PC-3 (cell line): ENCODE measurements around the gene SEMA3C. TPM values are rescaled to one million over a fixed set of nuclear protein-coding genes. Genes with fewer than 3 reads are reported as not detected.

Experiments used
- ATAC-seq: fragments of 200-7000 bp; cut with Tn5 transposase; 2 replicates; pipeline ENCODE4 v1.9.1; 2020; ENCODE audit warnings: mild to moderate bottlenecking, moderate library complexity
- BruUV-seq: library from RNA; stranded (reverse); fragments of 400-500 nt; replicated peaks from 2 replicates; lab custom pipeline; 2021; lab: Mats Ljungman, UMichigan
- CTCF ChIA-PET: fragments of 300-600 bp; sonication (Branson Sonifier 250); formaldehyde crosslinking; loops from one replicate; lab custom pipeline; 2022; ENCODE audit warnings: antibody characterized with exemption; lab: Charles Lee
- POLR2A ChIA-PET: fragments of 300-600 bp; sonication (Branson Sonifier 250); formaldehyde crosslinking; loops from one replicate; lab custom pipeline; 2022; ENCODE audit warnings: antibody characterized with exemption; ENCODE audit not compliant: unreplicated experiment; lab: Charles Lee
- DNase-seq: peaks from one replicate; pipeline ENCODE4 v3.0.0-alpha.2; 2015
- H2AFZ ChIP-seq: fragments of 300-600 bp; sonication (generic); 2 replicates; pipeline ENCODE4 v1.6.0; 2016; ENCODE audit warnings: antibody characterized with exemption, low read length
- H3F3A ChIP-seq: fragments of 300-600 bp; sonication (generic); one replicate; pipeline ENCODE4 v1.6.0; 2017; ENCODE audit warnings: antibody characterized with exemption, low read length, control low read depth, mild to moderate bottlenecking; ENCODE audit not compliant: unreplicated experiment
- H3K27ac ChIP-seq: fragments of 300-600 bp; sonication (generic); 2 replicates; pipeline ENCODE4 v1.5.1; 2016; ENCODE audit warnings: mild to moderate bottlenecking, low read length
- H3K27me3 ChIP-seq: fragments of 300-600 bp; sonication (generic); 2 replicates; pipeline ENCODE4 v1.6.1; 2016; ENCODE audit warnings: low read length, mixed read lengths
- H3K36me3 ChIP-seq: fragments of 300-600 bp; sonication (generic); 2 replicates; pipeline ENCODE4 v1.6.1; 2016; ENCODE audit warnings: low read depth, mixed run types, low read length, mixed read lengths
- H3K4me1 ChIP-seq: fragments of 300-600 bp; sonication (generic); 2 replicates; pipeline ENCODE4 v1.5.1; 2016; ENCODE audit warnings: low read length; ENCODE audit not compliant: insufficient read depth
- H3K4me2 ChIP-seq: fragments of 300-600 bp; sonication (generic); 2 replicates; pipeline ENCODE4 v1.6.0; 2016; ENCODE audit warnings: low read length
- H3K4me3 ChIP-seq: fragments of 300-600 bp; sonication (generic); 2 replicates; pipeline ENCODE4 v1.5.1; 2016; ENCODE audit warnings: mild to moderate bottlenecking, low read length, mixed read lengths
- H3K79me2 ChIP-seq: fragments of 300-600 bp; sonication (generic); 2 replicates; pipeline ENCODE4 v1.6.1; 2017; ENCODE audit warnings: low read length, mixed read lengths
- H3K9ac ChIP-seq: fragments of 300-600 bp; sonication (generic); 2 replicates; pipeline ENCODE4 v1.6.0; 2016; ENCODE audit warnings: mild to moderate bottlenecking, low read length
- H3K9me2 ChIP-seq: fragments of 300-600 bp; sonication (generic); replicated peaks from 2 replicates; pipeline ENCODE4 v1.6.1; 2016; ENCODE audit warnings: mixed run types, low read length, mixed read lengths
- H3K9me3 ChIP-seq: fragments of 300-600 bp; sonication (generic); 2 replicates; pipeline ENCODE4 v1.6.1; 2016; ENCODE audit warnings: low read length, mixed read lengths
- H4K20me1 ChIP-seq: fragments of 300-600 bp; sonication (generic); 2 replicates; pipeline ENCODE4 v1.6.1; 2016; ENCODE audit warnings: low read length, mixed read lengths
- CTCF ChIP-seq: fragments of 300-600 bp; sonication (generic); conservative IDR thresholded peaks from 2 replicates; pipeline ENCODE4 v1.5.1; 2017; ENCODE audit warnings: antibody characterized with exemption, low read depth, mild to moderate bottlenecking, low read length
- EZH2 ChIP-seq: fragments of 300-600 bp; sonication (generic); IDR thresholded peaks from one replicate; pipeline ENCODE4 v1.6.1; 2017; ENCODE audit warnings: antibody characterized with exemption, mild to moderate bottlenecking, low read length; ENCODE audit not compliant: unreplicated experiment
- EZH2phosphoT487 ChIP-seq: fragments of 300-600 bp; sonication (generic); IDR thresholded peaks from 2 replicates; pipeline ENCODE4 v1.6.1; 2018; ENCODE audit warnings: mild to moderate bottlenecking, antibody characterized with exemption, low read length, borderline replicate concordance
- intact Hi-C: fragments of 100-400 bp; cut with micrococcal nuclease; formaldehyde crosslinking; loops from 2 replicates; pipeline ENCODE4 v1.9.0; 2023
- total RNA-seq: library from RNA; depleted of rRNA; stranded (reverse); fragments of >200 nt; gene quantifications from 2 replicates; pipeline ENCODE4 v1.2.3, GENCODE V29; 2014

The SEMA3C gene
- total RNA-seq, 1 experiment from 2014 or later = 28.0 TPM

DNA sequence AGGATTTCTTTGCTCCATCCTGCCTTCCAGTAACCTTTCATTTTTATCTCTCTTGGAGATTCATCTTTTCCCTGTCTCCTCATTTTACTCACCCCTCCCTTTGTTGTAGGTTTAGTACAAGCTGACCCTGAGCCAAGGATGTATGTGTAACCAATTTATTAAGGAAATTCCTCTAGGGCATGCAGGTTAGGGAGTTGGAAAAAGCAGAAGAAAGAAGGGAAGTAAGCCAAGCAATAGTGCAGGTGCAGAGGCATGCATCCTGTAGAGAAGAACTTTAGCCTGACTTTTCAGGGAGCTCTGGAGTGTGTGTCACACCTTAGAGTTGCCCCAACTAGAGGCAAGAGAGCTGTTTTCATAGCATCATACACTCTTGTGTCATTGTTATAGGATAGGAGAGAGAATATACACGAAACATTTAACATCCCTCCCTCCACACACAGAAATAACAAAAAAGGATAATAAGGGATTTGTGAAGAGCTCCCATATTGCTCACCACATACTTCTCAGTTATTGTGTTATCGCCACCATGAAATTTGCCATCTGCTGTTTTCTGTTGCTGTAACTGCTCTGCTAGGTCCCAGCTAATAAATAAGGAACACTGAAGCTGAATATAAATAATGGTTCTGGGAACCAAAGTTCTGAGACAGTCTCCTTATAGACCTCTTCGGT, 21.8 kb upstream of the SEMA3C start:
- intact Hi-C loops = loop anchor here (1.0 to 5.0 kb wide), 2 partner anchors 232 to 359 kb away; no protein-coding TSS in a partner anchor

DNA sequence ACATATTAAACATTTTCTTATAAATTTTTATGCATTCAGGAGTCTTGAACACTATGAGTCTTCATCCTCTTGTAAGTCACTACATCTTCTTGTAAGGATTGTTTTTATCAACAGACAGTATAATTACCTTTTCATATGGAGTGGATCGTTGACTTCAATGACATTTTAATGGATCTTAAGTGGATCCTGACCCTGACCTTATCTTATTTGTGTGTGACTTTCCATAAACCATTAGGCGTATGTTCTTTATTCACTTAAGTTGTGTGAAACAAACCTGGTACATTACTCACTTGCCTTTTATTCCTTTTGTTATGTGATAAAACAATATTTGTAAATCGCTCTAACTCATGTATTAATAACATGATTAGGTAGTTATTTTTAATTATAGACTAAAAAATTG, 18.5 kb upstream of the SEMA3C start:
- no peaks in the 10 kb centered on the region for H3K27me3 ChIP-seq
- H3K4me1 ChIP-seq = peaks cover 32% of the 10 kb centered on the region
- CTCF ChIA-PET = no interaction called here
- no peak overlapping the region for H3K9ac ChIP-seq
- no TSS peak for BruUV-seq
- H4K20me1 ChIP-seq = no peaks in the 10 kb centered on the region
- ATAC-seq = no peak
- no peak for DNase-seq
- H3K9me3 ChIP-seq = no peaks in the 10 kb centered on the region
- H3K4me3 ChIP-seq = no peak overlapping the region
- no peaks in the 10 kb centered on the region for H3K79me2 ChIP-seq
- TF ChIP-seq EZH2phosphoT487 (no peak), EZH2 (no peak), CTCF (no peak)
- H3K9me2 ChIP-seq = no peaks in the 10 kb centered on the region
- H3K4me2 ChIP-seq = no peak overlapping the region
- POLR2A ChIA-PET = no interaction called here
- intact Hi-C loops = no loop called here
- H2AFZ ChIP-seq = no peak overlapping the region
- H3K27ac ChIP-seq = no peak overlapping the region
- peaks cover 6% of the 10 kb centered on the region for H3F3A ChIP-seq
- H3K36me3 ChIP-seq = no peaks in the 10 kb centered on the region

More for the DNA sequence above, 21.8 kb upstream of the SEMA3C start:
- no peak for TF ChIP-seq EZH2
- no peak for TF ChIP-seq CTCF
- no peak for TF ChIP-seq EZH2phosphoT487
- POLR2A ChIA-PET = interaction anchor here (0.6 to 0.7 kb wide), 2 partner anchors 17 to 23 kb away, joined by 4 read pairs; no protein-coding TSS in a partner anchor
- H3K4me3 ChIP-seq = peak overlapping the region; percentile 25; the same call in 1 of the 2 replicates
- H2AFZ ChIP-seq = no peak overlapping the region
- peak overlapping the region; percentile 73 for H3K4me2 ChIP-seq
- DNase-seq (peak; percentile 88), ATAC-seq (peak; percentile 46)
- H3K9me2 ChIP-seq = no peaks in the 10 kb centered on the region
- peak overlapping the region; percentile 90 for H3K9ac ChIP-seq
- H3K36me3 ChIP-seq = no peaks in the 10 kb centered on the region
- BruUV-seq = TSS peak; percentile 39
- H3K27me3 ChIP-seq = no peaks in the 10 kb centered on the region
- H3K27ac ChIP-seq = peak overlapping the region; percentile 99
- no peaks in the 10 kb centered on the region for H3K79me2 ChIP-seq
- CTCF ChIA-PET = interaction anchor here (1.2 to 2.4 kb wide), 2 partner anchors 16 to 20 kb away, joined by 3 to 7 read pairs; no protein-coding TSS in a partner anchor
- H3F3A ChIP-seq = peaks cover 13% of the 10 kb centered on the region
- H4K20me1 ChIP-seq = no peaks in the 10 kb centered on the region
- H3K4me1 ChIP-seq = peaks cover 41% of the 10 kb centered on the region
- no peaks in the 10 kb centered on the region for H3K9me3 ChIP-seq
